GM12878 (cell line): Measurements from ENCODE around the gene MYO7B. TPM values are rescaled to one million over a fixed set of nuclear protein-coding genes. Genes with fewer than 3 reads are reported as not detected.

Experiments
- ATAC-seq: fragments of 200-7000 bp; cut with Tn5 transposase; 3 replicates; pipeline ENCODE4 v1.9.1; 2020; ENCODE audit warnings: mild to moderate bottlenecking, moderate library complexity
- BruUV-seq: library from RNA; stranded (reverse); fragments of 400-500 nt; replicated peaks from 2 replicates; lab custom pipeline; 2021; lab: Mats Ljungman, UMichigan
- CTCF ChIA-PET: fragments of 300-600 bp; sonication (Branson Sonifier 250); formaldehyde crosslinking; extraction: SDS; loops from one replicate; lab custom pipeline; 2021; ENCODE audit warnings: inconsistent platforms; lab: Yijun Ruan, JAX
- POLR2A ChIA-PET: fragments of 350-600 bp; formaldehyde crosslinking; extraction: SDS; loops from one replicate; lab custom pipeline; 2021; ENCODE audit warnings: inconsistent platforms; lab: Charles Lee
- RAD21 ChIA-PET: fragments of 300-600 bp; sonication (Branson Sonifier 250); formaldehyde crosslinking; loops from one replicate; lab custom pipeline; 2023; ENCODE audit warnings: antibody characterized with exemption; ENCODE audit not compliant: unreplicated experiment; lab: Charles Lee
- SMC1A ChIA-PET: fragments of 300-600 bp; sonication (Branson Sonifier 250); formaldehyde crosslinking; loops from one replicate; lab custom pipeline; 2023; ENCODE audit not compliant: unreplicated experiment, uncharacterized antibody; lab: Charles Lee
- DNase-seq: peaks from one replicate; pipeline ENCODE4 v3.0.0-alpha.2; 2011; ENCODE audit warnings: low read depth, low spot score
- FAIRE-seq: peaks from 3 replicates; lab custom pipeline; 2011; peaks lifted over from hg19 to GRCh38; lab: Jason Lieb, UNC
- H2AFZ ChIP-seq: 2 replicates; pipeline ENCODE4 v1.6.0; 2011; ENCODE audit warnings: low read depth, low read length, control low read depth; ENCODE audit not compliant: control insufficient read depth
- H3K27ac ChIP-seq: 2 replicates; pipeline ENCODE4 v1.5.1; 2011; ENCODE audit warnings: control low read depth; ENCODE audit not compliant: control insufficient read depth, insufficient read depth
- H3K27me3 ChIP-seq, 2 experiments: replicated peaks in 1 of 2; 2 replicates each; pipeline versions ENCODE4 v1.6.0 to v1.6.1; 2011; ENCODE audit warnings: low read length in 1 of 2; ENCODE audit not compliant: control insufficient read depth in 2 of 2, insufficient read depth in 2 of 2
- H3K36me3 ChIP-seq, 2 experiments: 2 replicates each; pipeline ENCODE4 v1.5.1; 2011; ENCODE audit warnings: low read length in 1 of 2; ENCODE audit not compliant: control insufficient read depth in 2 of 2, insufficient read depth in 2 of 2
- H3K4me1 ChIP-seq: 2 replicates; pipeline ENCODE4 v1.6.1; 2011; ENCODE audit warnings: mild to moderate bottlenecking, low read length, moderate library complexity, mixed read lengths; ENCODE audit not compliant: control insufficient read depth, insufficient read depth
- H3K4me2 ChIP-seq: 2 replicates; pipeline ENCODE4 v1.6.0; 2011; ENCODE audit warnings: control low read depth; ENCODE audit not compliant: control insufficient read depth, insufficient read depth
- H3K4me3 ChIP-seq: fragments of 200-600 bp; sonication (generic); 2 replicates; pipeline ENCODE4 v1.5.1; 2016
- H3K79me2 ChIP-seq: 2 replicates; pipeline ENCODE4 v1.6.0; 2011; ENCODE audit warnings: low read length; ENCODE audit not compliant: control insufficient read depth, insufficient read depth
- H3K9ac ChIP-seq: 2 replicates; pipeline ENCODE4 v1.8.0; 2011; ENCODE audit warnings: low read length, control low read depth, mixed read lengths; ENCODE audit not compliant: control insufficient read depth, insufficient read depth
- H3K9me3 ChIP-seq: replicated peaks from 3 replicates; pipeline ENCODE4 v1.5.1; 2011; ENCODE audit warnings: mild to moderate bottlenecking, low read length; ENCODE audit not compliant: control insufficient read depth, insufficient read depth
- H4K20me1 ChIP-seq: 2 replicates; pipeline ENCODE4 v1.6.0; 2011; ENCODE audit not compliant: control insufficient read depth, insufficient read depth
- IRF4 ChIP-seq: IDR thresholded peaks from 2 replicates; pipeline ENCODE4 v1.6.1; 2011; ENCODE audit warnings: low read depth, low read length
- RAD51 ChIP-seq: fragments of 450-650 bp; IDR thresholded peaks from 2 replicates; pipeline ENCODE4 v1.6.1; 2016; ENCODE audit warnings: moderate library complexity, mild to moderate bottlenecking, inconsistent platforms
- SMC3 ChIP-seq: IDR thresholded peaks from 2 replicates; pipeline ENCODE4 v1.6.1; 2011; ENCODE audit warnings: low read length, improper control_type of control experiment, borderline replicate concordance
- YBX1 ChIP-seq: fragments of 450-650 bp; IDR thresholded peaks from 2 replicates; pipeline ENCODE4 v1.6.1; 2016; ENCODE audit warnings: antibody characterized with exemption
- ZNF207 ChIP-seq: fragments of 450-650 bp; IDR thresholded peaks from 2 replicates; pipeline ENCODE4 v1.6.1; 2014; ENCODE audit warnings: antibody characterized with exemption, mild to moderate bottlenecking, borderline replicate concordance
- ZNF24 ChIP-seq: fragments of 450-650 bp; IDR thresholded peaks from 2 replicates; pipeline ENCODE4 v1.6.1; 2017; ENCODE audit warnings: antibody characterized with exemption, mild to moderate bottlenecking
- ZZZ3 ChIP-seq: IDR thresholded peaks from 2 replicates; pipeline ENCODE4 v1.6.1; 2011; ENCODE audit warnings: low read depth; ENCODE audit not compliant: control insufficient read depth, insufficient read length
- WGBS: methylation state at CpG from one replicate; pipeline ENCODE4 v1.1.6; 2016; ENCODE audit warnings: low lambda C conversion rate; ENCODE audit not compliant: insufficient replicate concordance, insufficient coverage; ENCODE audit errors: missing lambda C conversion rate; 5-methylcytosine and 5-hydroxymethylcytosine counted together
- in situ Hi-C: fragments of 300-500 bp; cut with MboI; formaldehyde crosslinking; loops from 9 replicates; pipeline ENCODE4 v1.14.3; 2018; ENCODE audit warnings: mixed read lengths
- intact Hi-C: fragments of 100-400 bp; cut with micrococcal nuclease; formaldehyde crosslinking; loops from one replicate; pipeline ENCODE4 v1.14.2; 2022; ENCODE audit not compliant: unreplicated experiment
- polyA plus RNA-seq, 11 experiments: library from polyadenylated mRNA; depleted of rRNA in 4 of 11; unstranded in 6 of 11; stranded (reverse) in 5 of 11; fragments of >200 nt; fragmentation: Nextera tagmentation in 4 of 11; fragmentation: Illumina TruSeq in 1 of 11; extraction: Ambion mirVana in 4 of 11; extraction: Trizol in 1 of 11; gene quantifications; 1 replicate in 1 of 11; 2 replicates in 10 of 11; pipeline versions ENCODE4 v1.2.1 to v1.2.3, GENCODE V29; 2011 to 2016; ENCODE audit warnings: inconsistent platforms in 2 of 11, missing spikeins in 2 of 11, low read depth in 1 of 11
- total RNA-seq, 4 experiments: library from RNA; depleted of rRNA in 3 of 4; stranded (reverse); fragments of >200 nt in 3 of 4; fragmentation: Illumina TruSeq in 1 of 4; extraction: Trizol in 1 of 4; gene quantifications; 2 replicates each; pipeline versions ENCODE4 v1.2.1 to v1.2.3, GENCODE V29; 2013 to 2021

The MYO7B gene
- total and polyA plus RNA-seq, 10 of the 15 experiments (the other 5 are each of a cell fraction or from before 2014, with no cell fraction given), result 0.08 to 4.8 (median 1.2) TPM

GRCh38 chr2:127609031-127609751, 73.7 kb downstream of the MYO7B start:
- H4K20me1 ChIP-seq, result no peaks in the 10 kb centered on the region
- ChIA-PET RAD21 (no interaction called here), SMC1A (no interaction called here), CTCF (no interaction called here), POLR2A (no interaction called here)
- no peak for FAIRE-seq
- no peaks in the 10 kb centered on the region for H3K4me1 ChIP-seq
- no peak overlapping the region for H3K4me2 ChIP-seq
- WGBS, result 56% methylated on average over 24 of the region's 24 CpGs
- no peak overlapping the region for H3K4me3 ChIP-seq
- intact Hi-C loops, result no loop called here
- H3K27me3 ChIP-seq, result no peaks in the 10 kb centered on the region; a peak in 2 of 4 replicates
- H3K9me3 ChIP-seq, result no peaks in the 10 kb centered on the region; the same call in 2 of the 3 replicates
- no peak for ATAC-seq
- DNase-seq, result no peak
- BruUV-seq, result no TSS peak
- TF ChIP-seq ZNF24, result no peak
- TF ChIP-seq ZNF207, result no peak
- no peak for TF ChIP-seq ZZZ3
- H3K36me3 ChIP-seq, result no peaks in the 10 kb centered on the region
- H3K79me2 ChIP-seq, result no peaks in the 10 kb centered on the region
- no peak overlapping the region for H3K27ac ChIP-seq
- H2AFZ ChIP-seq, result no peak overlapping the region
- no peak overlapping the region for H3K9ac ChIP-seq
- in situ Hi-C loops, result no loop called here

GRCh38 chr2:127609818-127610217, 74.3 kb downstream of the MYO7B start:
- H3K27me3 ChIP-seq, result no peaks in the 10 kb centered on the region; a peak in 2 of 4 replicates
- no peak overlapping the region for H3K27ac ChIP-seq
- POLR2A ChIA-PET, result no interaction called here
- no peak for ATAC-seq
- H3K4me1 ChIP-seq, result no peaks in the 10 kb centered on the region
- RAD21 ChIA-PET, result no interaction called here
- CTCF ChIA-PET, result no interaction called here
- H3K4me3 ChIP-seq, result no peak overlapping the region
- SMC1A ChIA-PET, result no interaction called here
- FAIRE-seq, result no peak
- H3K4me2 ChIP-seq, result no peak overlapping the region
- H2AFZ ChIP-seq, result no peak overlapping the region
- no peaks in the 10 kb centered on the region; the same call in 2 of the 3 replicates for H3K9me3 ChIP-seq
- WGBS, result 42% methylated on average over 8 of the region's 8 CpGs
- no peaks in the 10 kb centered on the region for H3K79me2 ChIP-seq
- no peaks in the 10 kb centered on the region for H4K20me1 ChIP-seq
- no peak overlapping the region for H3K9ac ChIP-seq
- no peaks in the 10 kb centered on the region for H3K36me3 ChIP-seq
- no TSS peak for BruUV-seq
- DNase-seq, result no peak
- in situ Hi-C loops, result no loop called here
- no peak for TF ChIP-seq IRF4
- no peak for TF ChIP-seq SMC3
- TF ChIP-seq RAD51, result no peak
- no peak for TF ChIP-seq YBX1
- TF ChIP-seq, all 136 proteins: peak for 0
- intact Hi-C loops, result no loop called here
